ENCODE measurements around the gene USP40. TPM values are rescaled to one million over a fixed set of nuclear protein-coding genes. Genes with fewer than 3 reads are reported as not detected.

USP40 gene
- total RNA-seq, 2 experiments from 2014 or later: 0.51 to 1.7 TPM

GRCh38 chr2:233436691-233437438 lies 129.7 kb downstream of the USP40 start:
- Histone ChIP-seq H3K79me2 (ENCODE audit: insufficient read depth, low read depth, low read length) (no peaks in the 10 kb centered on the region), H3K27ac (ENCODE audit: low read depth, low read length, poor library complexity, severe bottlenecking) (no peak overlapping the region), H3K4me2 (ENCODE audit: low read length) (no peak overlapping the region), H3K4me1 (ENCODE audit: insufficient read depth, low read length, poor library complexity, severe bottlenecking) (no peaks in the 10 kb centered on the region), H3K4me3 (ENCODE audit: low read depth, low read length, poor library complexity, severe bottlenecking) (no peak overlapping the region), H3K9me3 (ENCODE audit: low read length) (no peaks in the 10 kb centered on the region), H4K20me1 (ENCODE audit: insufficient read depth, low read length) (no peaks in the 10 kb centered on the region), H3K9me2 (ENCODE audit: insufficient read depth, low read length) (no peaks in the 10 kb centered on the region), H2AFZ (ENCODE audit: low read length) (no peak overlapping the region), H3K36me3 (ENCODE audit: insufficient read depth, low read length) (peaks cover 65% of the 10 kb centered on the region)
- TF ChIP-seq CTCF (conservative IDR thresholded peaks at IDR 0.05; ENCODE audit: low read length) (no peak), EZH2phosphoT487 (IDR thresholded peaks at IDR 0.05; ENCODE audit: borderline replicate concordance, low read depth, low read length) (no peak)
- CTCF ChIA-PET (ENCODE audit: unreplicated experiment): interaction anchor here (0.5 to 0.6 kb wide), 2 partner anchors 56 to 62 kb away, joined by 3 read pairs; no protein-coding TSS in a partner anchor
- BruUV-seq (replicated peaks): no TSS peak
- POLR2A ChIA-PET: interaction anchor here (1.2 kb wide), 1 partner anchor 10 kb away, joined by 3 read pairs; no protein-coding TSS in a partner anchor
- no peak for DNase-seq (ENCODE audit: low spot score)
- intact Hi-C loops (cut with micrococcal nuclease; ENCODE audit: unreplicated experiment): no loop called here

GRCh38 chr2:233436191-233436581 lies 130.4 kb downstream of the USP40 start:
- no peak overlapping the region for H3K27ac ChIP-seq (ENCODE audit: low read depth, low read length, poor library complexity, severe bottlenecking)
- DNase-seq (ENCODE audit: low spot score): no peak
- intact Hi-C loops (cut with micrococcal nuclease; ENCODE audit: unreplicated experiment): no loop called here
- BruUV-seq (replicated peaks): no TSS peak
- no peak overlapping the region for H3K4me2 ChIP-seq (ENCODE audit: low read length)
- H3K36me3 ChIP-seq (ENCODE audit: insufficient read depth, low read length): peaks cover 62% of the 10 kb centered on the region
- POLR2A ChIA-PET: interaction anchor here (1.2 kb wide), 1 partner anchor 10 kb away, joined by 3 read pairs; no protein-coding TSS in a partner anchor
- no peaks in the 10 kb centered on the region for H3K79me2 ChIP-seq (ENCODE audit: insufficient read depth, low read depth, low read length)
- H3K9me3 ChIP-seq (ENCODE audit: low read length): no peaks in the 10 kb centered on the region
- H3K4me1 ChIP-seq (ENCODE audit: insufficient read depth, low read length, poor library complexity, severe bottlenecking): no peaks in the 10 kb centered on the region
- H4K20me1 ChIP-seq (ENCODE audit: insufficient read depth, low read length): no peaks in the 10 kb centered on the region
- TF ChIP-seq EZH2phosphoT487 (IDR thresholded peaks at IDR 0.05; ENCODE audit: borderline replicate concordance, low read depth, low read length): no peak
- no peak for TF ChIP-seq CTCF (conservative IDR thresholded peaks at IDR 0.05; ENCODE audit: low read length)
- CTCF ChIA-PET (ENCODE audit: unreplicated experiment): no interaction called here
- H3K4me3 ChIP-seq (ENCODE audit: low read depth, low read length, poor library complexity, severe bottlenecking): no peak overlapping the region
- no peak overlapping the region for H2AFZ ChIP-seq (ENCODE audit: low read length)
- no peaks in the 10 kb centered on the region for H3K9me2 ChIP-seq (ENCODE audit: insufficient read depth, low read length)
